NCI-H82 (cell line): ENCODE measurements around the gene RAB10.
"Not testable (repeated sequence)": the region's sequence is repeated elsewhere in the genome, so short reads cannot be mapped to it uniquely, and the experiment has no call there.

Source experiments
- DNase-seq: peaks from one replicate; lab custom pipeline; 2025; lab: John Stamatoyannopoulos, UW

Gene RAB10

GRCh38 chr2:26016012-26016705, 17.7 kb upstream of the RAB10 start:
- DNase-seq: no peak

DNA sequence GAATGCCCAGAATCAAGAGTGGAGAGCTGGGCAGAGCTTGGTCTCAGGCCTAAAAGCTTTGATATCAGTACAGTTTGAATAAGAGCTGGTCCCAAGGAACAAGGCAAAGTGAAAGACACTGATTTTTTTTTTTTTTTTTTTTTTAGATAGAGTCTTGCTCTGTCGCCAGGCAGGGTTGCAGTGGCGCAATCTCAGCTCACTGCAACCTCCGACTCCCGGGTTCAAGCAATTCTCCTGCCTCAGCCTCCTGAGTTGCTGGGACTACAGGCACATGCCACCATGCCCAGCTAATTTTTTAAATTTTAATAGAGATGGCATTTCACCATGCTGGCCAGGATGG, 17.2 kb upstream of the RAB10 start:
- not testable (repeated sequence) for DNase-seq

- no peak for DNase-seq
Measured at GRCh38 chr2:26017464-26018183, 16.3 kb upstream of the RAB10 start.

DNA sequence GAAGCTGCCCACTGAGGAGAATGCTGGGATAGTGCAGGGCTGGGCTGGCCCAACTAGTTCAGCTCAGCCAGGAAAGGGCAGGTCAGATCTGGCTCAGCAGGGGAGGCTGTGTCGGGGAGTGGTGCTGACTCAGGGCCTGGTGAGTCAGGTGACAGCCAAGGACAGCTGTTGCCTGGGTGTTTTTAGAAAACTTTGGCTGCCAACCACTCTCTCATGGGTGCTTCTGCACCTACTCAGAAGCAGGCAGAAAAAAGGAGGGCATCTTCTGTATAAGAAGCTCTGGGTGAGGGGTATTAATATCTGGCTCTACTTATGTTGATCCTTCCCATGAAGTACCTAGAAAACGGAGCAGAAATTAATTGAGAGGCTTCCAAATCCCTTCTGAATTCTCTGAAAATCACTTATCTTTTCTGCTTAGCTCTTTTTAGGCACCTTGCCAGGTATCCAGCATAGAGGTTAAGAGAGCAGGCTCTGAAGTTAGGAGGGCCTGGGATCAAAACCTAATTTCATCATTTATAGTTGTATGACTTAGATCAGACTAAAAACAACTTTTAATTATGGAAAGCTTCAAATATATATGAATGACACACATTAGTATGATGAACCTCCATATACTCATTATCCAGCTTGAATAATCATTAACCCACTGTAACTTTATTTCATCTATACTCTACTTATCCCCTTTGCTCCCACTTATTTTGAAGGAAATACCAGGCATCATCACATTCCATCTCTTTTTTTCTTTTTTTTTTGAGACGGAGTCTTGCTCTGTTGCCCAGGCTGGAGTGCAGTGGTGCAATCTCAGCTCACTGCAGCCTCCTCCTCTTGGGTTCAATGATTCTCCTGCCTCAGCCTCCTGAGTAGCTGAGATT, 15.5 kb upstream of the RAB10 start:
- peak; percentile 39 for DNase-seq

GRCh38 chr2:26020231-26020640, 13.6 kb upstream of the RAB10 start:
- DNase-seq: no peak

DNA sequence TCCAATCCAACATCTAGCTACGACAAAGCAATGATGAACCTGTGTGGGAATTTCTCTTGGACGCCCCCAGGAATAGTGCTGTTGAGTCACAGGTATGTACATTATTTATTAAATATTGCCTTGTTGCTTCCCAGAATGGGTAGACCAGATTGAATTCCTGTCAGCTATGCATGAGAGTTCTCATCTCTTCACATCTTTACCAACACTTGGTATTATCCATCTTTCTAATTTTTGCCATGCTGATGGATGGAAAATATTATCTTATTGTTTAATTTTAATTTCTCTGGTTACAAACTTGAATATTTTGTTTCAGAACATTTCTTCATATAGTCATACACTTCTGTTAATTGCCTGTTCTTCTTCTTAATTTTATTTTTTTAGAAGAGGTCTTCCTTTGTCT, 9.6 kb upstream of the RAB10 start:
- DNase-seq: no peak

DNA sequence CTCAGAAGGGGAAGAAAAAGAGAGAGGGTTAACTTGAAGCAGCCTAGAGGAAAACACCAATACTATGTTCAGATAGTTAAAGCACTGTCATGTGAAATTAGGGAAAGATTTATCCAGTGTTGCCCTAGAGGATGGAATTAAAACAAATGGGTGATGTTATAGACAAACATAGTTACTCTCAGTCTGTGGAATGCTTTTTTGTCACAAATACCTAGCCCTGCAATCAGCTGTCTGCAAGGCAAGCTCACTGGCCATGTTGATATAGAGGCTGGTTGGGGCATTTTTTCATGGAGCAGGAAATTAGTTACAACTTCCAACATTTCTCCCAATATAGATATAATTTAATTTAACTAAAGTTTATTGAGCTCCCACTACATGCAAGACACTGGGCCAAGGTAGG, 8.4 kb upstream of the RAB10 start:
- no peak for DNase-seq

DNA sequence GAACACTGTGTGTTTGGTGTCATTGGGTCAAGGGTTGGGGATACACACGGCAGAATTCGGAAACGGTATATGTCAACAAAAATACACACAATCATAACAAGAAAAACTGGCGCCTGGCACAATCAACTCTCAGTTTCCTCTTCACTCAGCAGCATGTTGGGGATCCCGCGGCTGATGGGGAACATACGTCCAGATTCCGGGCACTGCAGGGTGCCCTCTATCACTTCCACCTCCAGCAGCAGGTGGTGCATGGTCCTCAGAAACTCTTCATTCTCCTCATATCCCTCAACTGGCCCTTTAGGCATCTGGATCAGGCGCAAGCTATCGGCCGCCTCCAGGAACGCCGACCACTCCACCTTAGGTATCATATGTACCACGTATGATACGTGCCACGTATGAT, 5.8 kb upstream of the RAB10 start:
- DNase-seq: not testable (repeated sequence)

- DNase-seq: not testable (repeated sequence)
Measured at GRCh38 chr2:26032586-26033269, 1.2 kb upstream of the RAB10 start.

DNA sequence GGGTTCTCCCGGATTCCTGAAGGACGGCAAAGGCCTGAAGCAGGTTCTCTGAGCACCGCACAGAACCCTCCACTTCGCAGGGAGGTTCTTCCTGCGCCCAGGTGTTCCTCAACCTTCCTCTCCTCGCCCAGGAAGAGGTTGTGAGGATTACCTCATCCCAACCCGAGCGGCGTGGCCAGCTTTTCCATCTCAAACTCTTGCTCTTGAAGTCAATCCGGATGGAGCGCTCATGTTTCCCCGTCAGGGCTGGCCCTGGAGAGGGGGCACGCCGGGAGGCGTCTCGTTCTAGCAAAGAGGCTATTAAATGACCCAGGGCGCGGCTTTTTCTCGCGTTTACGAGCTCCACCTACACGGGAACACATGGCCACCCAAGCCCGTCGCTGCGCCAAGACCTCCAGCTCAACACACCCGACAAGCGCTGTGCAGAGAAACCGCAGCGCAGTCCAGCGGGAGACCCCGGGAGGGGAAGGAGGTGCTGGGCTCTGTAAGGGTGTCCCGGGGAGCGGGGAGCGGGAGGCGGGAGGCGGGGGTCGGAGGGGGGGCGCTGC, 540 bp upstream of the RAB10 start:
- DNase-seq: peak; percentile 96

DNA sequence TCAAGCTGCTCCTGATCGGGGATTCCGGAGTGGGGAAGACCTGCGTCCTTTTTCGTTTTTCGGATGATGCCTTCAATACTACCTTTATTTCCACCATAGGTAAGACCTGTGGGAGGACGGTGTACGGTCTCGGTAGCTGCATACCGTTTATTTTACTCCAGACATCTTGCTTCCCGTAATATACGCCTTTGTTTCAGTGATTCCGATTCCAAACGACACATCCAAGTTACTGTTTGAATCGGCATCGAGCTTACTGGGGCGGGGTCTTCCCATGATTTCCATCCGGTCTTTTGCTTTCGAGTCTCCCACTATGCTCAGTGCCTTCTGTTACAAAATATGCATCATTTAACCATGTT, 731 bp downstream of the RAB10 start:
- peak; percentile 55 for DNase-seq

- peak; percentile 45 for DNase-seq
Measured at GRCh38 chr2:26035090-26035743, 1.3 kb downstream of the RAB10 start.

- DNase-seq: no peak
Measured at GRCh38 chr2:26039603-26040323, 5.9 kb downstream of the RAB10 start.

GRCh38 chr2:26043109-26043508, 9.2 kb downstream of the RAB10 start:
- DNase-seq: no peak

DNA sequence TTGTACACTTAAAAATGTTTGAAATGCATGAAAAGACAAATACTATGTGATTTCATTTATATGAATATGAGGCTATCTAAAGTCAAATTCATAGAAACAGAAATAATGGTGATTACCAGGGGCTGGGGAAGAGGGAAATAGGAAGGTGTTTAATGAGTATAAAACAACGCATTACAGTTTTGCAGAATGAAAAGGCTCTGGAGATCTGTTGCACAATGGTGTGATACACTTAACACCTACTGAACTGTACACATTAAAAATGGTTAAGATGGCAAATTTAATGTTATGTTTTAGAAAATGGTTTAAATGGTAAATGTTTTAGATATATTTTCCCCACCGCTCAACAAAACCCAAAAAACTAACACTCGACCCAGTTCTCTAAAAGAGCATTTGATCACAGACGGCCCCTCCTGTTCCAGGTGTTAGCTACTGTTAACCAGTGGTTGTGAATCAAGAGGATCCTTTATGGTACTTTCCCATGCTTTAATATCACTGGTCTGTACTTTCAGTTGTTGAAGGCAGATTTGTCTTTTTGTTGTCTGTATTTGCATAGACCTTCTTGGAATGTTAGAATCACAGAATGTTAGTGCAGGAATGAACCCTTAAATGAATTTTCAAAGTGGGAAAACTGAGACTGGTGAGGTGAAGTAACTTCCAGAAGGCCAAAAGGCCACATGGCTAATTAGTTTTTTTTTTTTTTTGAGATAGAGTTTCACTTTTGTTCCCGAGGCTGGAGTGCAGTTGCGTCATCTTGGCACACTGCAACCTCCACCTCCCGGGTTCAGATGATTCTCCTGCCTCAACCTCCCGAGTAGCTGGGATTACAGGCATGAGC, 10.2 kb downstream of the RAB10 start:
- no peak for DNase-seq

- no peak for DNase-seq
Measured at GRCh38 chr2:26048791-26049190, 14.9 kb downstream of the RAB10 start.

DNA sequence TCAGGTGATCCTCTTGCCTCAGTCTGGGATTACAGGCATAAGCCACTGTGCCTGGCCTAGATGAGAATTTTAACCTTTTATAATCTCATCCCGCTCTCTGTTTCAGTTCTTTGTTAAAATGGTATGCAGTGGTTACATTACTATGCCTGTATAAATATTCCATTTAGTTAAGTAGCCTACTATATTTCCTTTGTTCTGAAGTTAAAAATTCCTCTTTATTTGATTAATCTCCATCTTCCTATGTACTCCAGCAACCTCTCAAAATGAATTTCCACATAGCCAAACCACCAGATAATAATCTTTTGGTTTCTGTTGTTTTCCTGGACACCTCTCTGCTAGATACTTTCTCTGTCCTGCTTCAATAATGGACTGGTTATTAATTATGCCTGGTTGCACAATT, 15.8 kb downstream of the RAB10 start:
- DNase-seq: no peak

DNA sequence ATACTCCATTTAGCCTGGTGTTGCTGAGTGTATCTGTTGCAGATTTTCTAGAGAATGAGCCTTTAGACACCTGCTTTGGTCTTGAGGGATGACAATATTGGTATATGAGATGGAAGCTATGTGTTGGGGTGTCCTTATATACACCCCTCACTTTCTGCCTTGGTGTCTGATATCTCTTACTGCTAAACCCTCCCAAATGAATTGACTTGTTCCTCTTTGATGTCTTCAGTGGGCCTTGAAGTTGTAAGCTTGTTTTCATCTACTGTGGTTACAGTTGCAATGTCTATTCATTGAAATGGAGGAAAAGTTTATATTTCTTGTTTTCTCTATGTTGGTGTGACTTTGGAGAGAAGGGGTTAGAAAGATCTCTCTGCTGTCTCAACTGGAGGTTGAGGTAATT, 18.9 kb downstream of the RAB10 start:
- no peak for DNase-seq

- no peak for DNase-seq
Measured at GRCh38 chr2:26054598-26055348, 20.9 kb downstream of the RAB10 start.
